Measurements from ENCODE around the gene CMTM8.
A peak's percentile ranks its signal among the peaks of the same experiment; 100 is the strongest.
"Not testable (repeated sequence)": the region's sequence is repeated elsewhere in the genome, so short reads cannot be mapped to it uniquely, and the experiment has no call there.

Gene CMTM8, protein sequence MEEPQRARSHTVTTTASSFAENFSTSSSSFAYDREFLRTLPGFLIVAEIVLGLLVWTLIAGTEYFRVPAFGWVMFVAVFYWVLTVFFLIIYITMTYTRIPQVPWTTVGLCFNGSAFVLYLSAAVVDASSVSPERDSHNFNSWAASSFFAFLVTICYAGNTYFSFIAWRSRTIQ

DNA sequence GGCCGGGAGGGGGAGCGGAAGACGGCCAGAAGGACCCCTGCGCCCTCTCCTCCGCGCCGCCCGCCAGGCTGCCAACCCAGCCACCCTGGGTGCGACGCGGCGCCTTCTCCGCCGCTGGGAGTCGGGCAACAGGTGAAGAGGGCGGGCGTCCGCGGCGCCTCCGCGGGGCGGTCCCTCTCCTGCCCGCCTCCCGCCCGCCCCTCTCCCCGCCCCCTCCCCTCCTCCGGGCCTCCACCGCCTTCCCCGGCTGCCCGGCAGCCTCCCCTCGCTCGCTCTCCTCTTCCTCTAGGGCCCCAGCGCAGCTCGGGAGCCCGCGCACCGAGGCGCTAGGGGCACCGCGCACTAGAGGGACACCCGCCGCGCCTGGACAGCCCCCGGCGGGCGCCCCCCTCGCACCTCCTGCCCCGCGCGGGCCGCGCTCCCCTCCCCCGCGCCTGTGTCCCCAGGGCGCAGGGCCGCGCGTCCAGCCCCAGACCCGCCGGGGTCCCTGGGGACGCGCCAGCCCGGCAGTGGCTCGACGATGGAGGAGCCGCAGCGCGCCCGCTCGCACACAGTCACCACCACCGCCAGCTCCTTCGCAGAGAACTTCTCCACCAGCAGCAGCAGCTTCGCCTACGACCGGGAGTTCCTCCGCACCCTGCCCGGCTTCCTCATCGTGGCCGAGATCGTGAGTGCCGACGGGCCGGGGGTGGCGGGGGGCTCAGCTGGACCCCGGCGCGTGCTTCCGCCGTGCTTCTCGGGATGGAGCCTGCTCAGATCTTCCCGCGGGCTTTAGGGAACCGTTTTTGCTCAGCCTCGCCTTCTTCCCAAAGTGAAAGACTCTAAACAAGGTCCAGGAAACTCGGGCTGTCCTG lies at the start of gene CMTM8:
Gene CMTM8 (plus strand): TSS at position 228 of the 854 bp plus-strand sequence. CDS start 293 bp downstream, at position 521.
- peak; percentile 81 for ATAC-seq
- TF ChIP-seq SNAI2 (CRISPR knock-in tag; IDR thresholded peaks at IDR 0.05) (no peak), ESRRG (CRISPR knock-in tag; IDR thresholded peaks at IDR 0.05) (no peak)
- TF ChIP-seq, protein P1, sequence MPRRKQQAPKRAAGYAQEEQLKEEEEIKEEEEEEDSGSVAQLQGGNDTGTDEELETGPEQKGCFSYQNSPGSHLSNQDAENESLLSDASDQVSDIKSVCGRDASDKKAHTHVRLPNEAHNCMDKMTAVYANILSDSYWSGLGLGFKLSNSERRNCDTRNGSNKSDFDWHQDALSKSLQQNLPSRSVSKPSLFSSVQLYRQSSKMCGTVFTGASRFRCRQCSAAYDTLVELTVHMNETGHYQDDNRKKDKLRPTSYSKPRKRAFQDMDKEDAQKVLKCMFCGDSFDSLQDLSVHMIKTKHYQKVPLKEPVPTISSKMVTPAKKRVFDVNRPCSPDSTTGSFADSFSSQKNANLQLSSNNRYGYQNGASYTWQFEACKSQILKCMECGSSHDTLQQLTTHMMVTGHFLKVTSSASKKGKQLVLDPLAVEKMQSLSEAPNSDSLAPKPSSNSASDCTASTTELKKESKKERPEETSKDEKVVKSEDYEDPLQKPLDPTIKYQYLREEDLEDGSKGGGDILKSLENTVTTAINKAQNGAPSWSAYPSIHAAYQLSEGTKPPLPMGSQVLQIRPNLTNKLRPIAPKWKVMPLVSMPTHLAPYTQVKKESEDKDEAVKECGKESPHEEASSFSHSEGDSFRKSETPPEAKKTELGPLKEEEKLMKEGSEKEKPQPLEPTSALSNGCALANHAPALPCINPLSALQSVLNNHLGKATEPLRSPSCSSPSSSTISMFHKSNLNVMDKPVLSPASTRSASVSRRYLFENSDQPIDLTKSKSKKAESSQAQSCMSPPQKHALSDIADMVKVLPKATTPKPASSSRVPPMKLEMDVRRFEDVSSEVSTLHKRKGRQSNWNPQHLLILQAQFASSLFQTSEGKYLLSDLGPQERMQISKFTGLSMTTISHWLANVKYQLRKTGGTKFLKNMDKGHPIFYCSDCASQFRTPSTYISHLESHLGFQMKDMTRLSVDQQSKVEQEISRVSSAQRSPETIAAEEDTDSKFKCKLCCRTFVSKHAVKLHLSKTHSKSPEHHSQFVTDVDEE (CRISPR knock-in tag; IDR thresholded peaks at IDR 0.05): 0 out of 2 replicates have a peak, but pooled peaks have one; percentile 20

DNA sequence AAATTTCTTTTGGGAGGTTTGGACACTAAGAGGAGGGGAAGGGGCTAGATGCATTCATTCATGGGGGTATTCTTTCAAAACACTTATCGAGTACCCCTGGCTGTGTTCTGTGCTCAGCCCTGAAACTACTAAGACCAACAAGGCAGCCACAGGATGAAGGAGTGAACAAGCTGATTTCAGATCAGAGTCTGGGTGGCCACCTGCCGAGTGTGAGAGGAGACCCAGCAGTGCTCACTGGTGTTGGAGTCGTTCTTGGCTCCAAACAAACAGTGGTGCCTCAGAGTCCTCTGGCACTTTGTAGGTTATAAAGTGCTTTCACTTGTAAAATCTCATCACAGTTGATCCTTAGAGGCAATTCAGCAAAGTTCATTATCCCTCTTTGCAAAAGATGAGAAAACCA lies 48.8 kb upstream of the CMTM8 start:
- ATAC-seq: no peak
- TF ChIP-seq ZNF565 (CRISPR knock-in tag; conservative IDR thresholded peaks at IDR 0.05; ENCODE audit: low read depth) (no peak), RARB (CRISPR knock-in tag; IDR thresholded peaks at IDR 0.05) (no peak), PPARA (CRISPR knock-in tag; IDR thresholded peaks at IDR 0.05; ENCODE audit: borderline replicate concordance) (no peak), OSR1 (CRISPR knock-in tag; IDR thresholded peaks at IDR 0.05) (no peak), ZNF70 (CRISPR knock-in tag; IDR thresholded peaks at IDR 0.05) (no peak), ESRRG (CRISPR knock-in tag; IDR thresholded peaks at IDR 0.05) (no peak), ZNF8 (CRISPR knock-in tag; IDR thresholded peaks at IDR 0.05) (no peak)
- TF ChIP-seq, protein P1 (CRISPR knock-in tag; IDR thresholded peaks at IDR 0.05): no peak
- TF ChIP-seq, protein P2, sequence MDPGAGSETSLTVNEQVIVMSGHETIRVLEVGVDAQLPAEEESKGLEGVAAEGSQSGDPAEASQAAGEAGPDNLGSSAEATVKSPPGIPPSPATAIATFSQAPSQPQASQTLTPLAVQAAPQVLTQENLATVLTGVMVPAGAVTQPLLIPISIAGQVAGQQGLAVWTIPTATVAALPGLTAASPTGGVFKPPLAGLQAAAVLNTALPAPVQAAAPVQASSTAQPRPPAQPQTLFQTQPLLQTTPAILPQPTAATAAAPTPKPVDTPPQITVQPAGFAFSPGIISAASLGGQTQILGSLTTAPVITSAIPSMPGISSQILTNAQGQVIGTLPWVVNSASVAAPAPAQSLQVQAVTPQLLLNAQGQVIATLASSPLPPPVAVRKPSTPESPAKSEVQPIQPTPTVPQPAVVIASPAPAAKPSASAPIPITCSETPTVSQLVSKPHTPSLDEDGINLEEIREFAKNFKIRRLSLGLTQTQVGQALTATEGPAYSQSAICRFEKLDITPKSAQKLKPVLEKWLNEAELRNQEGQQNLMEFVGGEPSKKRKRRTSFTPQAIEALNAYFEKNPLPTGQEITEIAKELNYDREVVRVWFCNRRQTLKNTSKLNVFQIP (CRISPR knock-in tag; IDR thresholded peaks at IDR 0.05; ENCODE audit: borderline replicate concordance, low read depth): no peak

DNA sequence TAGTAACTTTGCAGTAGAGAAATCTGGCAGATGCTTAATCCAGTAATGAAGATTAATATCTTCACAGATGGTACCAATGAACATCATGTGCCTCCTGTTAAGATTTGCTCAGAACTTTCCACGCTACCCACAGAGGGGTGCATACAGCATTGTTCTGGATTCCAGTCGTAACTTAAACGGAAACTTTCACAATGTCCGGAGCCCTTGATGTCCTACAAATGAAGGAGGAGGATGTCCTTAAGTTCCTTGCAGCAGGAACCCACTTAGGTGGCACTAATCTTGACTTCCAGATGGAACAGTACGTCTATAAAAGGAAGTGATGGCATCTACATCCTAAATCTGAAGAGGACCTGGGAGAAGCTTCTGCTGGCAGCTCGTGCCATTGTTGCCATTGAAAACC lies 47.9 kb upstream of the CMTM8 start:
- not testable (repeated sequence) for ATAC-seq

DNA sequence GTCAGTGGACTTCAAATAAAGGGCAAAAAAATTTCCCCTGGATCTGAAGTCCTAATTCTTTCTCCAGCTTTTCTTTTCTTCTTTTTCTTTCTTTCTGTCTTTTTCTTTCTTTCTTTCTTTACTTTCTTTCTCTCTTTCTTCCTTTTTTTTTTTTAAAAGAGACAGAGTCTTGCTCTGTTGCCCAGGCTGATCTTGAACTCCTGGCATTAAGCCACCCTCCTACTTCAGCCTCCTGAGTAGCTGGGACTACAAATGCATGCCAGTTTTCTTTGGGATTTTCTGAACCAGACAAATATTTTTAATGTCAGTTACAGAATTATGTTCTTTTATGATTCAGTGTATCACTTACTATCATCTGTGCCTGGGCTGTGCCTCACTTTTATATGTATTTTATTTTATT lies 45.4 kb upstream of the CMTM8 start:
- TF ChIP-seq RARB (CRISPR knock-in tag; IDR thresholded peaks at IDR 0.05) (no peak), ZNF565 (CRISPR knock-in tag; conservative IDR thresholded peaks at IDR 0.05; ENCODE audit: low read depth) (no peak), ZNF8 (CRISPR knock-in tag; IDR thresholded peaks at IDR 0.05) (no peak), TOX (CRISPR knock-in tag; IDR thresholded peaks at IDR 0.05; ENCODE audit: borderline replicate concordance) (no peak), ISL1 (CRISPR knock-in tag; IDR thresholded peaks at IDR 0.05) (no peak), ZNF70 (CRISPR knock-in tag; IDR thresholded peaks at IDR 0.05) (no peak), ESRRG (CRISPR knock-in tag; IDR thresholded peaks at IDR 0.05) (no peak), BACH2 (CRISPR knock-in tag; IDR thresholded peaks at IDR 0.05; ENCODE audit: borderline replicate concordance) (no peak), ZFP30 (CRISPR knock-in tag; IDR thresholded peaks at IDR 0.05) (no peak), ZFP3 (CRISPR knock-in tag; IDR thresholded peaks at IDR 0.05) (no peak)
- TF ChIP-seq, protein P3, sequence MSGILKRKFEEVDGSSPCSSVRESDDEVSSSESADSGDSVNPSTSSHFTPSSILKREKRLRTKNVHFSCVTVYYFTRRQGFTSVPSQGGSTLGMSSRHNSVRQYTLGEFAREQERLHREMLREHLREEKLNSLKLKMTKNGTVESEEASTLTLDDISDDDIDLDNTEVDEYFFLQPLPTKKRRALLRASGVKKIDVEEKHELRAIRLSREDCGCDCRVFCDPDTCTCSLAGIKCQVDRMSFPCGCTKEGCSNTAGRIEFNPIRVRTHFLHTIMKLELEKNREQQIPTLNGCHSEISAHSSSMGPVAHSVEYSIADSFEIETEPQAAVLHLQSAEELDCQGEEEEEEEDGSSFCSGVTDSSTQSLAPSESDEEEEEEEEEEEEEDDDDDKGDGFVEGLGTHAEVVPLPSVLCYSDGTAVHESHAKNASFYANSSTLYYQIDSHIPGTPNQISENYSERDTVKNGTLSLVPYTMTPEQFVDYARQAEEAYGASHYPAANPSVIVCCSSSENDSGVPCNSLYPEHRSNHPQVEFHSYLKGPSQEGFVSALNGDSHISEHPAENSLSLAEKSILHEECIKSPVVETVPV (CRISPR knock-in tag; IDR thresholded peaks at IDR 0.05): no peak
- TF ChIP-seq, protein P1 (CRISPR knock-in tag; IDR thresholded peaks at IDR 0.05): no peak
- TF ChIP-seq, protein P4, sequence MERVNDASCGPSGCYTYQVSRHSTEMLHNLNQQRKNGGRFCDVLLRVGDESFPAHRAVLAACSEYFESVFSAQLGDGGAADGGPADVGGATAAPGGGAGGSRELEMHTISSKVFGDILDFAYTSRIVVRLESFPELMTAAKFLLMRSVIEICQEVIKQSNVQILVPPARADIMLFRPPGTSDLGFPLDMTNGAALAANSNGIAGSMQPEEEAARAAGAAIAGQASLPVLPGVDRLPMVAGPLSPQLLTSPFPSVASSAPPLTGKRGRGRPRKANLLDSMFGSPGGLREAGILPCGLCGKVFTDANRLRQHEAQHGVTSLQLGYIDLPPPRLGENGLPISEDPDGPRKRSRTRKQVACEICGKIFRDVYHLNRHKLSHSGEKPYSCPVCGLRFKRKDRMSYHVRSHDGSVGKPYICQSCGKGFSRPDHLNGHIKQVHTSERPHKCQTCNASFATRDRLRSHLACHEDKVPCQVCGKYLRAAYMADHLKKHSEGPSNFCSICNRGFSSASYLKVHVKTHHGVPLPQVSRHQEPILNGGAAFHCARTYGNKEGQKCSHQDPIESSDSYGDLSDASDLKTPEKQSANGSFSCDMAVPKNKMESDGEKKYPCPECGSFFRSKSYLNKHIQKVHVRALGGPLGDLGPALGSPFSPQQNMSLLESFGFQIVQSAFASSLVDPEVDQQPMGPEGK (CRISPR knock-in tag; IDR thresholded peaks at IDR 0.05; ENCODE audit: borderline replicate concordance): no peak
- no peak for ATAC-seq

Measured in SK-N-SH treated with all-trans-retinoic acid at 6 μM for 48 hours (cell line).